ENCODE results near the gene VGLL4.

The VGLL4 gene

DNA sequence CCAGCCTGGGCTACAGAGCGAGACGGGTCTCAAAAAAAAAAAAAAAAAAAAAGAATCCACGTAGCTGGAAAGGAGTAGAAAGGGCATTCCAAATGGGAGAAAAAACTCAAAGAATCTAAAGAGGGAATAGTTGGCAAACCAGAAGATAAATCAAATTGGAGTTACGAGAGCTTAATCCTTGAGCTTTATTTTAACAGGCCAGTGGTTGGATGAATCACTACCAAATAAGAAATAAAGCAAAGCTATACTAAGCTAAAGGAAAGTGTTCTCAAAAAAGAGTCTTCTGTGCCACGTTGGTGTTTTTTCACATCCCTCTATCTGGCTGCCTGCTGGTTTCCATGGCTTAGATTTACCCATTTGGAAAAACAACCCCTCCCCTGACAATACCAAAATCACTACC lies 14.0 kb downstream of the VGLL4 start:
- DNase-seq (ENCODE audit: low read depth in 2 of 3, low spot score in 2 of 3) = no peak

DNA sequence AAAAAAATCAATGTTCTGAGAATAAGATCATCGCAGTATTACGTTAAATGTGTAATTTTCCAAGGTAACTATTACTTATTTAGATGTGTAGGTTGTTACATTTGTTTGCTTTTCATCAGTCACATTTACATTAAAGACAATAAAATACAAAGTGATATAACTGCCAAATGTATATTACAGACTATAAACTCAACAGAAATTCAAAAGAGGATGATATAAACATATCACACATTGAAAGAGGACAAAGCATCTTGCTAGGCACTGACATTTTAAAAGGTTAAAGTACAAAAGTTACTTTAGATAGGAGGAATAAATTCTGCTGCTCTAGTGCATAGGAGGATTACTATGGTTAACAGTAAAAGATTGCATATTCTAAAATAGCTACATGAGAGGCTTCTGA lies 16.1 kb downstream of the VGLL4 start:
- no peak for DNase-seq (ENCODE audit: low read depth in 2 of 3, low spot score in 2 of 3)

DNA sequence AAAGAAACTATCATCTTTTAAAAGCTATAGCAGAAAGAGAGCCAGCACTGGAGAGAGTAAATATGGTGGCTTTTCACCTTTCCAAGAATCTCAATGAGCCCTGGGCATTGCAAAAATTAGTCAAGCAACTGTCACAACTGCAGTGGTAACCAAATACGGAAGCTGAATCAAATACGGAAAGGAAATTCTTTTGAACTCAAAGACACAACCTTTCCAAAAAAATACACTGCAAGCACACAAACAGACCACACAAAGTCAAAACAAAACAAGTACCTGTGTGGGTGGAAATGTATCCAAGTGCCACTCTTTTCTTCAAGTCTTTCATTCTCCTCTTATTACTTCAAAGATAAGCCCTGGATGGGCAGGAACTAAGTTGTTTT lies 17.6 kb downstream of the VGLL4 start:
- no peak for DNase-seq (ENCODE audit: low read depth in 2 of 3, low spot score in 2 of 3)

DNA sequence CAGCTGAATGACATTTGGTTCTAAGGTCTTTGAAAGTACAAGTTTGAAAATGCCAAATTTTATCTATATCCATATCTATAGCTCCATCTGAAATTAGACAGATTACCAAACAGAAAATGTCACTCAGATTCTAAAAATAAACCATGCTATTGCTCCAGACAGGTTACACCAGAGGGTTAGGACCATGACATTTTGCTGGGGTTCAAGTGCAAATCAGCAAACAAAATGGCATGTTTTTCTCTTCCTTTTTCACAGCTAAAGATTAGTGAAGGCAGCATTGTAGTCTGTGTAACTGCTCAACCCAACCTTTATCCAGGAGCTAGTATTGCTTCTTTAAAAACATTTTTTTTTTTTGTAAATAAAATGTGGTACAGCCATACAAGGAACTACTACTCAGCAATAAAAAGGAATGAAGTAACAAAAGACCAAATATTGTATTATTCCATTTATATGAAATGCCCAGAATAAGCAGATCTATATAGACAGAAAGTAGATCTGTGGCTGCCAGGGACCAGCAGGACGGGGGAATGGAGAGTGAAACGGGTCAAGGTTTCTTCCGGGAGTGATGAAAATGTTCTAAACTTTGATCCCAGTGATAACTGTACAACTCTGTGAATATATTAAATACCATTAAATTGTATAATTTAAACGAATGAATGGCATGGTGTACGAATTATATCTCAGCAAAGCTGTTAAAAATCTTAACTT lies 18.2 kb downstream of the VGLL4 start:
- DNase-seq (ENCODE audit: low read depth in 2 of 3, low spot score in 2 of 3) = no peak

DNA sequence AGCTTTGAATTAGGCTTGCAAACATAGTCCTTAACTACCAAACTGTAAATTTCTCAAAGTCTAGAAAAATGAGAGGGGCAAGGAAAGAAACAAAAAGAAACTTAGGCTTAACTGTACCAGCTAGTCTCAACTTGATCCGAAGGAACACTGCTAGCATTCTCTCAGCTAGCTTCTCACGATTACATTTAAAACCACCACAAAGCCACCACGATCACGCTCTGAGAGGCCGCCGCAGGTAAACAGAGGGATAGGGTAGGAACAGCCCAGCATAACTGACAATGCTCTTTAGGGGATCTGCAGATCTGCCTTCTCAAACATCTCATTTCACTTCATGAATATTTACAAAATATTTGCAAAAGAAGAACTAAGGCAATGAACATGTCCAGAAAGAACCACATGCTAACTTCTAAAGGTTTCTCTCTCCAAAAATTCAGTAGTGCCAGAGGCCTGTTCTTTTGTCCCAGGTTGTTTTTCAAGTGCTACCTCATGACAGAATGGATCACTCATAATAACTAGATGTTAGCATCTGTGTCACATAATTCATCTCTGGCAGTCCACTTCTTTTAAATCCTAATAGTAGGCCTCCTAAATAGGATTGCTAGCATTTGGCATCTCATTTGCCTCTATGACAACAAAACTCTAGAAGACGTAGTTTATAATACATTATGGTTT lies 18.9 kb downstream of the VGLL4 start:
- DNase-seq (ENCODE audit: low read depth in 2 of 3, low spot score in 2 of 3) = no peak

DNA sequence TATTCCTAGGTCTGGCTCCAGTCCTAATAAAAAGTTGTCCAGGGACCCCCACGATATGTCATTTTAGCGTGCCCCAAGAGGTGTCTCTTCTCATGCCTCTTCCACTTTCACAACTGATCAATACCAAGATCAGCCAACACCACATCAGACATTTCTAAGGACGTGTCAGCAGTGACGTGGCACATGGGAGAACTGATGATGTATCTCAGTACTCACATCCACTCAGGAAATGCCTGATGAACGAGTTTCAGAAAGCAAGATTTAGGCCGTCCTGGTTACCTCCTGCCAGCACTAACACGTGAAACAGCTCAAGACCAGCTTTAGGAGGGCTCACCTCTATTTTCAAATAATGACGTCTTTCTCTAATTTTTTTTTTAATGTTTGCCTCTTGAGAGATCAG lies 19.6 kb downstream of the VGLL4 start:
- DNase-seq (ENCODE audit: low read depth in 2 of 3, low spot score in 2 of 3) = peak in 2 of 3 experiments; percentile 31 to 38

DNA sequence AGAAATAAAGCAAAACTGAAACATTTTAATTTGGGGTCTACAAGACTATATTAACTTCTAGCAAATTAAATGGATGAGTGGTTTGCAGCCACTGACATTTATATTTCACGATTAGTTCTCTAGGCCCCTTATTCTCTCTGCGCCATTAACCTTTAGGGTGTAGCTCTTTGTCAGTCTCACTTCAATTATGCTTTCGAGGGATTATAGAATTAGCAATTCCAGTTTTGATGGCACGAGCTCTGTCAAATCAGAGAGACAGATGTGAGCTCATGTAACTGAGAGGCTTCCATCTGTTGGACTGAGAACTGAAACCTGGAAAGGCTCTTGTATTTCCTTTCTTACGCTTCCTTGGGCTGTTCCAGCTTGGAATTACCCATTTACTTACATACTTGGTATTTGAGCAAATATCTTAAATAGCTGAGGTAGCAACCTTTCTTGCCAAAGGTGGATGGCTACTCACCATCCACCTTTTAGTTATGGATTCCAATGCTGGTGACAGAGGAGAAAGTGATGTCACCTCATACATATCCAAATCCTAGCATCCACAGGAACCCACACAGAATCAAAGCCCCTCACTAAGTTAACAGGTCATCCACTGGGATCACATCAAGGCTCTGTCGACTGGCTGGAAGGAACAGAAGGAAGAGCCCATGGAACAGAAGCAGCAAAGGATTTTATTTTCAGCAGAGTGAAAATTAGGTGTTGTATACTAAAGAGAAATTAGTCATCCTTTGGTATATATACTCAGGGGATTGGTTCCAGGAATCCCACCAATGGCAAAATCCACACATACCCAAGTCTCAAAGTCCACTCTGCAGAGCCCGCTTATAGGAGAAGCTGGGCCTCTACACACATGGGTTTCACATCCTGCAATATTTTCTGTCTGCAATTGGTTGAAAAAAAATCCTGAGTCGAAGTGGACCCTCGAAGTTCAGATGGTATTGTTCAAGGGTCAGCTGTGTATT lies 20.8 kb downstream of the VGLL4 start:
- DNase-seq (ENCODE audit: low read depth in 2 of 3, low spot score in 2 of 3) = no peak

DNA sequence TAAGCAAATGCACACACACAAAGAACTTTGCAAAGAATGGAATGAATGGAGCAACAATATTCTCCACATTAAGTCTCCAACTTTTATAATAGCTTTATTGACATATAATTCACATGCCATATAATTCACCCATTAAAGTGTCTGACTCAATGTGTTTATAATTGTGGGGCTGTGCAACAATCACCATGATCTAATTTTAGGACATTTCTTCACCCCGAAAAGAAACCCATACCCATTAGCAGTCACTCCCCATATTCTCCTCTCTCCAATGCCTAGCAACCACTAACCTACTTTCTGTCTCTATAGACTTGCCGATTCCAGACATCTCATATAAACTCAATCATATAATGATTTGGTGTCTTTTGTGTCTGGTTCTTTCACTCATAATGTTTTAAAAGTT lies 22.6 kb downstream of the VGLL4 start:
- DNase-seq (ENCODE audit: low read depth in 2 of 3, low spot score in 2 of 3) = no peak

DNA sequence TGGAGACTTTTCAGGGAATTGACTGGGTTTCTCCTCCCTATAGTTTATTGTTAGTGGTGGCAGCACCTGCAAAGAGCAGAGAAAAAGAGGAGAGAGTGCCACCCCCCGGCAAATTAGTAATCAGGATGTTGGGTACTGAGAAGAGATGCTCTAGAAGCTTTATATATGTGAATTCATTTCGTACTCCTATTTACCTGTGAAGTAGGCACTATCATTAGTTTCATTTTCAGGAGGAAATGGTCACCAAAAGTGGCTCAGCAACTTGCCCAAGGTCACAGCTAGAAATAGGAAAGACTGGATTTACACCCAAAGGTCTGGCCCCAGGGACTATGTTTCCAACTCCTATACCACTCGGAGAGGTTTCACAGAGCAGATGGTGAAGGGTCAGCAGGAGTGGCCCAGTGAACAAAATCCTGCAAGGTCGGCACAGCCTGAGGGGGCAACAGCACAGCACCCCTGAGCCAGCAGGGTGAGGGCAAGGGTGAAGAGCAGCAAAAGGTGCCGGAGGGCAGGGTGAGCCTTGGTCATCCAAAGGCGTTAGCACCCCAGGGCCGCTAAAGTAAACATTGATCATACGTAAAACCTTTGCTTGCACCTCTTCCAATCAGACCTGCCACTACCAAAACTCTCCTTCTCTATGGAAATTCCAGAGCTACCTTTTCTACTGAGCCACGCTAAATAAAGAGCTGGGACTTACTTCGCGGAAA lies 23.6 kb downstream of the VGLL4 start:
- no peak for DNase-seq (ENCODE audit: low read depth in 2 of 3, low spot score in 2 of 3)

DNA sequence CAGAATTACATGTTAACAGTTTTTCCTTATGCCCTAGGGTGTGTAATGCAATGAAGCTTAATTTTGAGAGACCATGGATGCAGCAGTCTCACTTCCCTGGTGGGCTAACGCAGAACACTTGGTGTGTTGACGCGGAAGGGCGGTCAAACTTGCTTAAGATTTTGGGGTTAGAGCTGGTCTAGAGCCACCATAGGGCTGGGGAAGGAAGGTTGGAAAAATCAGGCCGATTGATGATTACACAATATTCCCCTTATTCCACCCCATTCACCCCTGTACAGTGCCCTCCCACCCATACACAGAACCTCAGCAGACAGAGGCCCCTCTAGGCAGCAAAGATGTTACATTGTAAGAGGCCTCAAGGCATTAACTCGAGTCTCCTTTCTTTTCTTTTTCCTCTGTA lies 24.3 kb downstream of the VGLL4 start:
- no peak for DNase-seq (ENCODE audit: low read depth in 2 of 3, low spot score in 2 of 3)

DNA sequence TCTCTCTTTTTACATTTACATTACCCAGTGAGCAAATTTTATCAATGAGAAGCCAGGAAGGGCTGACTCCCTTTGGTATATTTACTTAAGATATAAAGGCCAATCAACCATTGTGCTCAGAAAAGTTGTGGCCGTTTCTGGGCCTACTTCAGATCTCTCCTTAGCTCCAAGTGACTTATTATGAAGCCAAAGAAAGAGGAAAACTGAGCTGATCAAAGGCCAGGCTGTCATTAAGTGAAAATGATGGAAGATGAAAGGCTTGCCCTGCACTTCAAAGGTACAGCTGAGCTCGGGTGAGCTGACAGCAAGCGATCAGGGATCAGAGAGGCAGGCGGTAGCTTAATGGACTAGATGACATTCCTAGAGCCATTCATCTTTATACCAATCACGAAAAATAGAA lies 24.8 kb downstream of the VGLL4 start:
- no peak for DNase-seq (ENCODE audit: low read depth in 2 of 3, low spot score in 2 of 3)

DNA sequence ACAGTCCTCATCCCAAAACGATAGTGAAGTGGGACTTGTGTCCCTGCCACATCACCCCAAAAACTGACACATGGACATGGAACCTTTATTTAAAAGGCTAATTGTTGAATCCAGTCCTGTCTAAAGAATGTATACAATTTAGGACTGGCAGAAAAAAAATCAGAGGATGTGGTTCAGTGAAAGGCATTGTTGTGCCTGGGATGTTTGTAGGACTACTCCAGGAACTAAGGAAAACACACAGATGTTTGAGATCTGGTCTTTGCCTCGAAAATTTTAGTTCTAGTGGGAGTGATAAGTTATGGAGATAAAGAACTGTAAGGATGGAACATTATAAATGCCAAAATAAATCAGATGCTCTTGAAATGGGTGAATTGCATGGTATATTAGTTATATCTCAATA lies 27.2 kb downstream of the VGLL4 start:
- no peak for DNase-seq (ENCODE audit: low read depth in 2 of 3, low spot score in 2 of 3)

DNA sequence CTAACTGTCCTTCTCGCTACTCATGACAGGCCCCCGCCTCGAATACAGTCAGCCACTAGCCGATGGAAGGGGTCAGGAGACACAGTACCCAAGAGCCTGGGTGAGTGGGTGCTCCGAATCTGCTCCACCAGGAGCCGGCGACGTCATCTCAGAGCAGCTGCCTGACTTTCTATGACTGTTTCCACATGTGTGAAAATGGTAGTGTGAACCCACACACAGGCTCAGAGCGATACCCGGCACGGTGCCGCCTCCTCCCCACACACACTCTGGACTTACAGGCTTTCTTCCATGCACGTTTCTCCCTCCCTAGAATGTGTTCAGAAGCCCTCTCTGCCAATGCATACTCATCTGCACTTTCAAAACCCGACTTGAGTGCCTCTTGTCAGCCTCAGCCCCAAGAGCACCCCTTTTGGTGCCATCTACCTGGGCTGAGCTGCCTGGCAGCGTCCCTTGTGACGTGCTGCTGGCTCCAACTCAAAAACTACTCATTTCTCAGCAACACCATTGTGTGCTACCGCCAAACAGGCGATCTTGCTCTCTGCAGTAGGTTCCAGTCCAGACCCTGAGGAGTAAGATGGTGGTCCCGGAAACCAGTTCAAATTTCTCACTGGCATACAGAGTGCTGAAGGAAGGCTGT lies 29.7 kb downstream of the VGLL4 start:
- no peak for DNase-seq (ENCODE audit: low read depth in 2 of 3, low spot score in 2 of 3)

DNA sequence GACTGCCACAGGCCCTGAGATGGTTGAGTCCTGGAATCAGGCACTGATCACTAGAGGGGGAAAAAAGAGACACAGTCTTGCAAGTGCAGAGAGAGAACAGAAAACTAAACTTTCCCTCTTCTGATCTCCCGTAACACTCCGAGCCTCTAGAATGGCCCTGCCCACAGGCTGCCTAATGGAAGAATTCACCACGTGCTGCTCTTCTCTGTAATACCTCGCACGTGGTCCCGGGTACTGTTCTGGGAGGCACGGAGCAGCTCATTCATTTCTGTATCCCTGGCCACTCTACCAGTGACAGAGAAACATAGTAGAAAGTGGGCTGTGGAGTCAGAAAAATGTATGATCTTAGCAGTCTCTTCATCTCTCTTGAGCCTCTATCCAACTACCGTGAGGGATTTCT lies 30.4 kb downstream of the VGLL4 start:
- no peak for DNase-seq (ENCODE audit: low read depth in 2 of 3, low spot score in 2 of 3)

DNA sequence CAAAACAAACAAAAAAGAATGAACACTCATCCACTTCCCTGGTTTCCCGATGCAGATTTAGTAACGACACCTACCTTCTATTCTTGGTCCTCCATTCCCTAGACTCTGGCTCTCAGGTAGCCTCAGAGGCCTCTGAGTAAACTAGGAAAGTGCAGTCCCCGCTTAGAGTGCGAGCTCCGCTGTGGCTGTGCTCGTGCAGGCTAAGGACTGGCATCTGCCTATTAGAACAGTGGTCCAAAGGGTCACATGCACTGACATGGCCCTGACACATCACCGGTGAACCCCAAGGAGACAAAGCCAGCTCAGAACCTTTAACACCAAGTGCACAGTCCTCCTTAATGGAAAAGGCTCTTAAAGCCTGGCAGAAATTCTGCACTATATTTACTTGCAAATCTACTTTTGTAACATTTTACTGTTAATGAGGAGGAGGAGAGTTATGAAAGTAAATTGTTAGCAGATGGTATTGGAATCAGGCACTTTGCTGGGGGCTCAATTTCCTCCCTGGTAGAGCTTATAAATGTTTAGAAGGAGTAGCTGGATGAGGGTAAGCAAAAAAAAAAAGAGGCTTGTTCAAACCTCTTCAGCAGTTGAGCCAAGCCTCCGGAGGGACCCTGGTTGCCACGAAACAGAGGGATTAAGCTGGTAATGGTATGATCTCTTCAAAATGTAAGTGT lies 31.1 kb downstream of the VGLL4 start:
- no peak for DNase-seq (ENCODE audit: low read depth in 2 of 3, low spot score in 2 of 3)

DNA sequence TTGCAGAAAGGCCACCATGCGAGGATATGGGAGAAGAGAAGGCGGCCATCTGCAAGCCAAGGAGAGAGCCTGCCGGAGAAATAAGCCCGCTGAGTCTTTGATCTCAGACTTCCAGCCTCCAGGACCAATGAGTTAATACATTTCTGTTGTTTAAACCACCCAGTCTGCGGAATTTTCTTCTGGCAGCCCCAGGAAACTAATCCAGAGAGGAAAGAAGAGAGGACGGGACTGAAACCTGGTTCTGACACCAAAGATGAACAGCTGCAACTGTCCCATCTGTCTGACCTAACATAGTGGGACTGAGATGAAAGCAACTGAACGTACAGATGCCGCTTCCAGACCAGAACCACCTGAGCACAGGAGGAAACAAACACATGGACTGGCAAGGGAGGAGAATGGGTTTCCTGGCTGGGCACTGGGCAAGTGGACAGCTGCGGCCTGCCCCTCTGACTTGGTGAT lies 32.3 kb downstream of the VGLL4 start:
- no peak for DNase-seq (ENCODE audit: low read depth in 2 of 3, low spot score in 2 of 3)

DNA sequence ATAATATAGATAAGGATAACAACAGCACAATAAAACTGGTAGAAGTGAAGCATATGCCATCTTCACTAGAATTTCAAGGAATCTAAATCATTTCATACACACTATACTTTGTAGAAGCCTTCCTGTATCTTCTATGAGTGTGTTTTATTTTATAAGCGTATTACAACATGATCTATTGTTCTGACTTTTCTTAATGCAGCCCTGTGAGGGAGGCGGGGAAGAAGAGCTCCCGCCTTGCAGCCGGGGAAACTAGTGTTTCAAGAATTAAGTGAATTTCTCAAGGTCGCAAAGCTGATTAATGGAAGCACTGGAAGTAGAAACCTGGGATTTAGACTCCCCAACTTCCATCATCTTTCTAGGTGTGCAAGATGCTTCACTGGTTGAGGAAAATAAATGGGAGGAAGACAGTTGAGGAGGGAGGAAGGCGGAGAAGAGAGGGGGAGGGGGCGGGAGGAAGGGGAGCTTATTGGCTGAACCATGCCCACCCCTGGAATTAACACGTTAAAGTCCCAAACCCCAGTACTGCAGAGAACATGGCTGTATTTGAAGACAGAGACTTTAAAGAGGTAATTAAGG lies 32.9 kb downstream of the VGLL4 start:
- no peak for DNase-seq (ENCODE audit: low read depth in 2 of 3, low spot score in 2 of 3)

DNA sequence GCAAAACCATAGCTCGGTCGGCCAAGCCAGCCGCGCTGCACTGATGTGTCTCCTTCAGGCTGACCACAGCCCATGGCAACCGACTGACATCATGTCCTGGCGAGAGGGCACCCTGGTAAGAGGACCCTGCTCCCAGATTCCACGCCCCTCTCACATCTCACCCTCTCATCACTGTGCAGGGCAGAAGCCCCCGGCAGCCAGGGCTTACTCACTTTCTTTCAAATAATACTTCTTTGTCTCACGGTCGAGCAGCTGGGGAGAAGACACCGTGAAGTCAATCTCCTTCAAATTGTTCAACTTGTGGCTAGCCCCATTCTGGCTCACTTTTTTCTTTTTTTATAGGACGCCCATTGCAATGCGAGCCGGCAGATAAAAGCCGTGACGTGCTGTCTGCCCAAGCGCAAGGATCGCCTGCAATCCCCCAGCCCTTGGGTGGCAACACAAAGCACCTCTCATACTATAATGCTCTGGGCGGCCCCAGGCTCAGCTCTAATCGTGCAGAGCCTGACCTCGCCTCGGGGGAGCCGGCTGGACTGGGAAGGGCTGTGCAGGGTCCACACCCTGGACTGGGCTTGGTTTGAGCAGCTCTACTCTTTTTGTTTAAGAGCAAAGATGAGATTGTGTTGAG lies 33.6 kb downstream of the VGLL4 start:
- no peak for DNase-seq (ENCODE audit: low read depth in 2 of 3, low spot score in 2 of 3)

DNA sequence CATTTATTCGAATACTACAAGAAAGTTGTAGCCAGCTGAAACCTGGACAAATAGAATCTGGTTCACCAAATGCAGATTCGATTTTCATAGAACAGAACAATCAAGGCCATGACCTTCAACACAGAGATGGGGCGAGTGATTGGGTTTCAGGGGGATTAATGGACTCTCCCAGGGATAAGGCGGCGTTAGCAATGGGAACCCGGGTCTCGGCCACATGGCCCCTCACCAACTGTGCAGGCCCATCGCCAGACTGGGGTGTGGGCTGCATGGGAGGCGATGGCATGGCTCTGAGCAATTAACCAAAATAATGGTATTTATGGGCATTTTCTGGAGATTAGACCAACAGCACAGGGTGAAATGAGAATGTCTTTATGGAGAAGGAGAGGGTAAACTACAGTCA lies 34.2 kb downstream of the VGLL4 start:
- no peak for DNase-seq (ENCODE audit: low read depth in 2 of 3, low spot score in 2 of 3)

Measured in activated CD8-positive, alpha-beta memory T cell treated with anti-CD3 and anti-CD28 coated beads for 48 hours (primary cell).